ENCODE data around the gene MAPRE3.

The MAPRE3 gene

GRCh38 chr2:27038631-27039339, 68.3 kb downstream of the MAPRE3 start:
- FAIRE-seq (no peak), DNase-seq (ENCODE audit: insufficient read length, low spot score) (no peak)
- TF ChIP-seq CTCF (IDR thresholded peaks at IDR 0.05; ENCODE audit: insufficient read depth, missing control alignments), result no peak

DNA sequence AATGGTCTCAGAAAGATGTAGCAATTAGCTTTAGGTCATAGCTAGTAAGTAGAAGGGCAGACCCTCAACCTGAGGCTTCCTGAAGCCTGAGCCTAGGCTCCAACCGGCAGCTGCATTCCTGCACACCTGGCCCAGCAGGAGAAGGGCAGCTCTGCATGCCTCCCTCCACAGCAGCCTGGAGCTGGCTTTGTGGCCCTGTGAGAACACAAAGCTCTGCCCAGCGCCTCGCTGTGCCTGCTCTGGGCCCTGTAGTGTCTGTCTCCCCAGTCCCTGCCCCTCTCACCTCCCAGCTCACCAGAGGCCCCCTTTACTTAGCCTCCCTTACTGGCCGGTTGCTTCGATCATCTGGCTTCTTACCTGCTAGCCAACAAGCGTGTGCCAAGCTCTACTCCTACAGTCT, 69.0 kb downstream of the MAPRE3 start:
- DNase-seq (ENCODE audit: insufficient read length, low spot score) (no peak), FAIRE-seq (no peak)
- no peak for TF ChIP-seq CTCF (IDR thresholded peaks at IDR 0.05; ENCODE audit: insufficient read depth, missing control alignments)

- TF ChIP-seq CTCF (IDR thresholded peaks at IDR 0.05; ENCODE audit: insufficient read depth, missing control alignments), result no peak
- FAIRE-seq (no peak), DNase-seq (ENCODE audit: insufficient read length, low spot score) (no peak)
Observed at GRCh38 chr2:27039871-27040270, 69.4 kb downstream of the MAPRE3 start.

DNA sequence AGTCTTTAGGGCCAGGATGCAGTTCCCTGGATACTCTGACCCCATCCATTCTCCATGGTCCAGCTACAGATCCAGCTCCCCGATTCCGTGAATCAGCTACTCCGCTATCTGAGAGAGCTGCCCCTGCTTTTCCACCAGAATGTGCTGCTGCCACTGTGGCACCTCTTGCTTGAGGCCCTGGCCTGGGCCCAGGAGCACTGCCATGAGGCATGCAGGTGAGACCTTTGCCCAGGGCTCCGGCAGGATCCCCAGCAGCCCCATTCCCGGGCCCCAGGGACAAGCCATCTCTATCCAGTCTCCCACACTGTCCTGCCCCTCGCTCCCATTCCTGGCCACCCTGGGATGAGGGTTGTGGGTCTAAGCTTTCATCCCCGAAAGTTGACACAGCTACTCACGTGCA, 69.8 kb downstream of the MAPRE3 start:
- TF ChIP-seq CTCF (IDR thresholded peaks at IDR 0.05; ENCODE audit: insufficient read depth, missing control alignments), result no peak
- DNase-seq (ENCODE audit: insufficient read length, low spot score), result no peak
- no peak for FAIRE-seq

DNA sequence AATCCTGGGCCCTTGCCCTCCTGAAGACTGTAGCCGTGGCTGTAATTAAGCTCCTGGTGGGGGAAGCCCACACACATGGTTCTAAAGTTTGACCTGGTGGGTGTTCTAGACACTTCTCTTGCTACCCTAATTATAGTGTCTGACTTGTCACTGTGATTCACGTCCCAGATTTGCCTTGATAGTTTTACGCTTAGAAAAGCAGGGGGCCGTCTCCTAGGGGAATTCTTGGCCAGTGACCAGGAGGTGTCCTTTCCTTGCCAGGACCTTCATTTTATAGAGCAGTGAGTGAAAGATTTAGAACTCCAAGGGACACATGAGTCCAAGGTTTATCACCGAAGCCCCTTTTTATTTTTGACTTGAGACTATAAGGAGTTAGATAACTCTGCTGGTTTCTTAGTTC, 71.3 kb downstream of the MAPRE3 start:
- DNase-seq (ENCODE audit: insufficient read length, low spot score), result no peak
- FAIRE-seq, result no peak
- no peak for TF ChIP-seq CTCF (IDR thresholded peaks at IDR 0.05; ENCODE audit: insufficient read depth, missing control alignments)

GRCh38 chr2:27042159-27042661, 71.8 kb downstream of the MAPRE3 start:
- no peak for DNase-seq (ENCODE audit: insufficient read length, low spot score)
- no peak for FAIRE-seq
- TF ChIP-seq CTCF (IDR thresholded peaks at IDR 0.05; ENCODE audit: insufficient read depth, missing control alignments), result no peak

DNA sequence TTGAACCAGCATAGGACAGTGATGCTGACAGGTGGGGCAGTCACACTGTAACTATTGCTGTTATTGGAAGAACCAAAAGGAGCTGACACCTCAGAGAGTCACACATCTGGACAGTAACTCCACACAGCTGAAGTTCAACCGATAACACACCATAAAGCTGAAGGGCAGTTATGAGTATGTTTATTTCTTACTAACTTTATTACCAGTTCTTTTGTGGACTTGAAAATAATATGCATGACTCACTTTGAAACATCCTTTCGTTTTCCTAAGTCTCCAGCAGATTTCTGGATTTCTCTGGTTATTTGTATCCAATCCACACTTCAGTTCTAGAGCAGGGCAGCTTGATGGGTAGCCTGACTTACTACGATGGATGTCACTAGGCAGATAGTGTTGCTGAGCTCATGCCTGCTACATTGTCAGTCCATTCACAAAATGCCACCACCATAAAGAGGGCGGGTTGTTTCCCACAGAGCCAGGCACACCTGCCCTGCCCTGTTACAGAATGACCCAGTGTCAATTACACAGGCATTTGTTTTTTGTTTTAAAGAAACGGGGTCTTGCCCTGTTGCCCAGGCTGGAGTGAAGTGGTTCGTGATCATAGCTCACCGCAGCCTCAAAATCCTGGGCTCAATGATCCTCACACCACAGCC, 72.7 kb downstream of the MAPRE3 start:
- FAIRE-seq, result no peak
- no peak for TF ChIP-seq CTCF (IDR thresholded peaks at IDR 0.05; ENCODE audit: insufficient read depth, missing control alignments)
- no peak for DNase-seq (ENCODE audit: insufficient read length, low spot score)

Data from D721Med (cell line).